Skin of body (tissue), 3 donors: Measurements from ENCODE around the gene RASL10A. TPM values are rescaled to one million over a fixed set of nuclear protein-coding genes. Genes with fewer than 3 reads are reported as not detected.
A peak's percentile ranks its signal among the peaks of the same experiment; 100 is the strongest.

Experiments used
- DNase-seq: peaks from one replicate; lab custom pipeline; 2025; lab: John Stamatoyannopoulos, UW
- small RNA-seq: library from RNA; depleted of rRNA; stranded (forward); fragments of <200 nt; gene quantifications from one replicate; pipeline ENCODE3, GENCODE V24; 2014; ENCODE audit warnings: low replicate concordance
- total RNA-seq: library from RNA; depleted of rRNA; stranded (reverse); fragments of >200 nt; gene quantifications from one replicate; pipeline ENCODE4 v1.2.3, GENCODE V29; 2014

Gene RASL10A
- total RNA-seq, 1 donor from 2014 or later: 0.39 TPM

DNA sequence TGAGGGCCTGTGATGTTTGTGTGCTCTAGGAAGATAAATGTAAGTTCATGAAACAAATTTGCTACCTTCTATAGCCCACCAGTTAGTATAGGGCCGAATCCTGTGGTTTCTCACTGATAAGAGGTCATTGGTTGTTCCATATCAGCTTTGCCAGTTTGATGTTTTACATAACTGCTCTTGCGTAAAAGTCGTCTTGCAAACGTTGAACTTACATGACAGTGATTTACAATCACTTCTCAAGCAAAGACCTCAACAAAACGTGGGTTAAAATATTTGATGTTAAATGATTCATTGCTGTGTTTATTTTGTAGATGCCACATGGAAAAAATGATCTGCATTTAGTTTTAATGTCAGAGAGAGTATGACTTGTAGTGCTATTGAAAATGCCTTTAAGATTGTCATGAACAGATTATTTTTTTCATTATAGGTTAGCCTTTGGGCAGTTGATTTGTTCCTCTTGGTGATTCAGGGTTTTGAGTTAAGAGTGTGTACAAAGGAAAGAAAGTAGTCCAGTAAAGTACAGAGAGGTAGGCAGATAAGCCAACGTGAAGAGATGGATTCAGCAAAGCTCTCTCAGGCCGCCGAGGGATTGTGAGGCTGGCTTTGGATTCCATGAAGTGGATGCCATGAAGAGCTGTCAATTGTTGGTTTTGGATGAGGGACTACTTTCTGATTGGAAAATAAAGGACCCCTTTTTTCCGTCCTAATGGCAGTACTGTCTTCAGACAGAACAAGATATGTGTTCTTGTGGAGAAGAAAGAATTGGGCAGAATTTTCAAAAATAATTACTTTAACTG, 44.8 kb downstream of the RASL10A start:
- no peak for DNase-seq

- DNase-seq: no peak
These were observed 45.6 kb downstream of the RASL10A start for GRCh38 chr22:29269731-29270474.

DNA sequence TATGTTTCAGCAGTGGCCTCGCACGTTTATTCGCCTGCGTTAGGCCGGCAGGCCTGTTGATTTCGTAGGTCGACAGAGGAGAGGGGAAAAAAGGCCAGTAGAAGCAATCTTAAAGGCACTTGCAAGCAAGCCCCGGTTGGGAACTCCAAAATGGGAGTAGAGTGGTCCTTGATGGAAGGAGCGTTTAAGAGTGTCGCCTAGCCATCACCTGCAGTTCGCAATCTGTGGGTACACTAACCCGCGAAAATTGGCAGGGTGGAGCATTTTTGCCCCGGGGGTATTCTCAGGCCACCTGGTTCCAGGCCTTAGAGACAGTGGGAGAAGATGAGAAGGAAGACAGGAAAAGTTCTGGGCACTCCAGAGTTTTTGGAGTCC, 46.3 kb downstream of the RASL10A start:
- DNase-seq: no peak

GRCh38 chr22:29268511-29269229, 46.8 kb downstream of the RASL10A start:
- DNase-seq: peak; percentile 42

- DNase-seq: peak; percentile 94
These were observed 47.5 kb downstream of the RASL10A start, which contains the start of the genes EWSR1 and RHBDD3 for GRCh38 chr22:29267858-29268510. Gene EWSR1, plus strand, starts transcription at chr22:29268268. Its CDS starts 69 bp downstream, at chr22:29268337. Gene RHBDD3, minus strand, starts transcription at chr22:29267981. Its CDS starts 2,355 bp downstream, at chr22:29265626.

- DNase-seq: no peak
These were observed 48.0 kb downstream of the RASL10A start for GRCh38 chr22:29267462-29267857.

- no peak for DNase-seq
These were observed 48.7 kb downstream of the RASL10A start for GRCh38 chr22:29266564-29267461.

GRCh38 chr22:29265929-29266328, 49.6 kb downstream of the RASL10A start:
- no peak for DNase-seq

DNA sequence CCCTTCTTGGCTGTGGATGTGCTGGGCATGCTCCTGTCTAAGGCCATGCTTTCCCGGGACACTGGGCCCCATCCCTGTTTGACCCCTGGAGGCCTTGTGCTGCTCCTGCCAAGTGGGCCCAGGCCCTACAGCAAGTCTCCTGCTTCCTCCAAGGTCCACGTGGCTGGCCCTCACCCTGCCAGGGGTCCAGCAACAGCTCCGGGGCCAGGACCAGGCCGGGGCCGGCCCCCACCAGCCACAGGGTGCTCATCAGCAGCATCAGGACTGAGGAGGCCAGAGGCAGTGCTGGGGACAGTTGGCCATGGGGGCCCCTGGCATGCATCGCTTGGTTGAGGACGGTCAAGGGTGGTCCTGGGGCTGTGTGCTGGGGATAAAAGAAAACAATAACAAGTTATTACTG, 50.2 kb downstream of the RASL10A start:
- no peak for DNase-seq

GRCh38 chr22:29263791-29264276, 51.7 kb downstream of the RASL10A start:
- no peak for DNase-seq

Small RNA genes lying within 50 kb of the gene (small RNA-seq; reads per million reads assigned to genes)
- gene MIR3653: not detected

Other genes with a start within 250 kb of the RASL10A start
- gene KREMEN1, start 242.7 kb downstream of the RASL10A start, total RNA-seq: 30.4 TPM
- gene EMID1, start 109.8 kb downstream of the RASL10A start, total RNA-seq: 18.5 TPM
- gene RHBDD3, start 47.7 kb downstream of the RASL10A start, total RNA-seq: 9.0 TPM
- 117 TPM for gene EWSR1, start 47.4 kb downstream of the RASL10A start, total RNA-seq
- 5.7 TPM for gene GAS2L1, start 9.0 kb downstream of the RASL10A start, total RNA-seq
- gene AP1B1, start 72.9 kb upstream of the RASL10A start, total RNA-seq: 27.0 TPM
- not detected for gene RFPL1, start 122.9 kb upstream of the RASL10A start, total RNA-seq
- 1.3 TPM for gene NEFH, start 164.5 kb upstream of the RASL10A start, total RNA-seq
- gene THOC5, start 238.1 kb upstream of the RASL10A start, total RNA-seq: 25.4 TPM